DMS53 treated with DMSO at 0.1 percent for 48 hours (cell line): ENCODE data around the gene ESPNL.
"Not testable (repeated sequence)": the region's sequence is repeated elsewhere in the genome, so short reads cannot be mapped to it uniquely, and the experiment has no call there.

Source experiments
- DNase-seq: peaks from one replicate; lab custom pipeline; 2025; ENCODE audit not compliant: unreplicated experiment; lab: John Stamatoyannopoulos, UW

Gene ESPNL

DNA sequence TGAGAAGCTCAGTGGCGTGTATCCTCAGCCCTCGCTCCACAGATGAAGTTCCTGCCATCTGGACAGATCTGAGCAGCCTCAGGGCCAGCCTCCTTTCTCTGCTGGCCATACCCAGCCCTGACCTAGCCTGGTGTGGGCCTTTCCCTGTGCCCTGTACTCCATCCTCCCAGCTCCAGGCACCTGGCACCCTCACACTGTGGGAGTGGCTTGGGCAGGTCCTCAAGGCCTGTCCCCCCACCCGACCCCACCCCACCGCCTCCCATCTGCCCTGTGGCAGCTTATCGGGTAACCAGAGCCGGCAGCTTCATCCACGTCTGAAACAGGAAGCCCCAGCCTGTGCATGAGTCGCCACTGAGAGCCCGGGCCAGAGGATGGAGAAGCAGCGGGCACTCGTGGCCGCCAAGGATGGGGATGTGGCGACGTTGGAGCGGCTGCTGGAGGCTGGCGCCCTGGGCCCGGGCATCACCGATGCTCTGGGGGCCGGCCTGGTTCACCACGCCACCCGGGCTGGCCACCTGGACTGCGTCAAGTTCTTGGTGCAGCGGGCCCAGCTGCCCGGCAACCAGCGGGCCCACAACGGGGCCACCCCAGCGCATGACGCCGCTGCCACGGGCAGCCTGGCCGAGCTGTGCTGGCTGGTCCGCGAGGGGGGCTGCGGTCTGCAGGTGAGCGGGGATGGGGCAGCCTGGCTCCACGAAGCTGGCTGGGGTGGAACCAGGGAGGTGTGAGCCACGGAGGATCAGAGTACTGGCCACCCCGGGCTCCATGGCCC is at the start of gene ESPNL:
Gene ESPNL, plus strand, starts transcription at position 292 of the 772 bp plus-strand sequence. Its CDS starts 80 bp downstream, at position 372.
- no peak for DNase-seq

DNA sequence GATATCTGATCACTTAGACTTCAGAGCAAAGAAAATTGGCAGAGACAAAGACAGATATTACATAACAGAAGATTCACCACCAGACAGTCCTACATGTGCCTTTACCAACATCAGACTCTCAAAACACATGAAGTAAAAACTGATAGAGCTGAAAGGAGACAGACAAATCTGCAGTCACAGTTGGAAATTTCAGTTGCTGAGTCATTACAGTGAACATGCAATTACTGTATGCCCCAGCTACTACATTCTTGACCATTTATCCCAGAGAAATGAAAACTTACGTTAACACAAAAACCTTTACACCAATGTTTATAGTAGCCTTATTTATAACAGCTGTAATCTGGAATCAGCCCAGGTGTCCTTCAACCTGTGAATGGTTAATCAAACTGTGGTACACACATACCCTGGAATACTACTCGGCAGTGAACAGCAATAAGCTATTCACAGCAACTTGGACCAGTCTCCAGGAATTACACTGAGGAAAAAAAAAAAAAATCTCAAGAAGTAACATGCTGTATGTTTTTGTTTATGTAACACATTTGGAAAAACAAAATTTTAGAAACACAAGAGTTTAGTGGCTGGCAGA is 46.9 kb upstream of the ESPNL start:
- DNase-seq = no peak

DNA sequence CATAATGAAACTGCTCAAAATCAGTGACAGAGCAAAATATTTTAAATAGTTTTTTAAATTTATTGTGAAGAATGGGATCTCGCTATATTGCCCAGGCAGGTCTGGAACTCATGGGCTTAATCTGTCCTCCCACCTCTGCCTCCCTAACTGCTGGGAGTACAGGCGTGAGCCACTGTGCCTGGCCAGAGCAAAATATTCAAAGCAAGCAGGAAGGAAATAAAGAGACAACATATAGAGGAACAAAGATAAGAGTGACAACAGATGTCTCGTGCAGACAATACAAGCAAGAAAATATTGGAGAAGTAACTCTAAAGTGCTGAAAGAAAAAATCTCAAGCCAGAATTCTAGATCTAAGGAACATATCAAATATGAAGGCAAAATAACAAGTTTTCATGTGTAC is 44.3 kb upstream of the ESPNL start:
- DNase-seq = no peak

DNA sequence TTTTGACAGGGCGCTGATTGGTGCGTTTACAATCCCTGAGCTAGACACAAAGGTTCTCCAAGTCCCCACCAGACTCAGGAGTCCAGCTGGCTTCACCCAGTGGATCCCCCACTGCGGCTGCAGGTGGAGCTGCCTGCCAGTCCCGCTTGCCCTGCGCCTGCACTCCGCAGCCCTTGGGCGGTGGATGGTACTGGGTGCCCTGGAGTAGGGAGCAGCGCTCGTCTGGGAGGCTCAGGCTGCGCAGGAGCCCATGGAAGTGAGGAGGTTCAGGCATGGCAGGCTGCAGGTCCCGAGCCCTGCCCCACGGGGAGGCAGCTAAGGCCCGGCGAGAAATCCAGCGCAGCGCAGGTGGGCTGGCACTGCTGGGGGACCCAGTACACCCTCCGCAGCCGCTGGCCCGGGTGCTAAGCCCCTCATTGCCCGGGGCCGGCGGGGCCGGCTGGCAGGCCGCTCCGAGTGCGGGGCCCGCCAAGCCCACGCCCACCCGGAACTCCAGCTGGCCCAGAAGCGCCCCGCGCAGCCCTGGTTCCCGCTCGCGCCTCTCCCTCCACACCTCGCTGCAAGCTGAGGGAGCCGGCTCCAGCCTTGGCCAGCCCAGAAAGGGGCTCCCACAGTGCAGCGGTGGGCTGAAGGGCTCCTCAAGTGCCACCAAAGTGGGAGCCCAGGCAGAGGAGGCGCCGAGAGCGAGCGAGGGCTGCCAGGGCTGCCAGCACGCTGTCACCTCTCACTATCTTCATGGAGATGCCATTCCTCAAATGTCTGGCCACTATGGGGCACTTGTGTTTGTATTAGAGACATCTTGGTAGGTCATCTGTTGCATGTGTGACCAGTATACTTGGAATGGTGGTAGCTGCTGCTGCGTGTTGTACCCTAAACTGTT is 42.2 kb upstream of the ESPNL start:
- DNase-seq = not testable (repeated sequence)

GRCh38 chr2:238059505-238059904 is 40.6 kb upstream of the ESPNL start:
- no peak for DNase-seq

- peak; percentile 60 for DNase-seq
Measured at GRCh38 chr2:238060096-238060541, 40.0 kb upstream of the ESPNL start.

DNA sequence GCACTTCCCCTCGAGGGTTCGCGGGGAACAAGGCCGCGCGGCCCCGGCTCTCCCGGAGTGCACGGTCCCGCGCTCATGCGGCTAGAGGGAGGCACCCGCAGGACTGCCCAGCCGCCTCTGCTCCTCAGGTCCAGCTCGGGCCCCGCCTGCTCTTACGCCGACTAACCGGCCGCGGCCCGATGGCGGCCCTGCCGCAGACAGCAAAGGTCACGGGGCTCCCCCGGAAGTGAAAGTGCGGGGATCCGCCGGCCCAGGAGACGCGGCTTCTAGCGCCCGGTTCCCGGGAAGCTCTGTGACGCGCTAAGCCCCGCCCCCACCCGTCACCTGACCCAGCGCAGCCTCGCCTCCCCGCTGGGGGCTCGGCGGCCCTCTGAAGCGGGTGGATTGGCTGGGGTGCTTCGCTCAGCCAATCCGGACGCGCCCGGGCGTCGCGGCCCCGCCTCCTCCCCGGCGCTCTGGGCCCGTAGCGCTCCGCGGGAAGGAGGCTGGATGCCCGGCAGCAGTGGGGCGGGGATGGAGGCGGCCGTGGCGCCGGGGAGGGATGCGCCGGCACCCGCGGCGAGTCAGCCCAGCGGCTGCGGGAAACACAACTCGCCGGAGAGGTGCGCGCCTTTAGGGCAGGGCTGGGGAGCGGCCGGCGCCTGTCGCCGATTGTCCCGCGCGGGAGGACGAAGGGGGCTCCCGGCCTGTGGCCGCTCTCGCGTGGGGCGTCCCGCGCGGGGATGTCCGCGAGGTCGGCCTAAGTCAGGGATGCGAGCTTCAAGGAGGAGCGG is 39.4 kb upstream of the ESPNL start, which contains the start of gene SCLY:
Gene SCLY, plus strand, starts transcription at position 460 of the 773 bp plus-strand sequence. Its CDS starts 54 bp downstream, at position 514.
- DNase-seq = peak; percentile 97

DNA sequence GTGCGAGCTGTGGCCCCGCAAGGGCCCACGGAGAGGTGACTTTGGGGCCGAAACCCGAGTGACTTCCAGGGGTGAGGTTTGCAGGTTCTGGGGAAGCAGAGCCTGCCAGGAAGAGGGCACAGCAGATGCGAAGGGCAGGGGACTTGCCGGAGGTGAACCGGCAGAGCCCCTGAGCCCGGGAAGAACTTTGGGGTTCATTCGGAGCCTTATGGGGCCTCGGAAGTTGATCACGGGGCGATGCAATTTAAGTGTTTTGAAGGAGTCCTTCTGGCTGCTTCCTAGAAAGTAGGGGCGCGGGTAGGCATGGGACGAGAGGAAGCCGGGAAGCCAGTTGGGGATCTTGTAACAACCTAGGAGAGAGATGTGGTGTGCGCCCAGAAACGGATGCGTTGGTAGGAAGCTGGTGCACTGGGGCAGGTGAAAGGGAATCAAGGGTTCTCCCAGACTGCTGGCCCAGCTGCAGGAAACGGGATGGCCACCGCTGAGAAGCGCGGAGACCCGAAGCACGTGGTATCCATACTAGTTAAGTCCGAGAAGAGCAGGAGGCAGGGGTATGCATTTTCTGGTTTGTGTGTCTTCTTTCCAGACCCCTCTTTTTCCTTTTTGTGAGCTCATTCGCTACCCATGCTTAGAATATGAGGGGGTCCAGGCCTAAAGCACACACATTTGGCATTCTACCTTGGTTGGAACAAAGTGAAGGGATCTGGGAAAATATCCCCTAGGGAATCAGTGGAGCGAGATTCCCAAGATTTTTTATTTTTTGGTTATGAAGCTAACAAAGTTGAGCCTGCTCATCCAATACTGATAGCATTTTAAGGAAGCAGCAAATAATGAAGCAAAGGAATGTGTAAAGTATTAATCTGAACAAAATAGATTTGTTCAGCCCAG is 38.6 kb upstream of the ESPNL start:
- peak; percentile 63 for DNase-seq

DNA sequence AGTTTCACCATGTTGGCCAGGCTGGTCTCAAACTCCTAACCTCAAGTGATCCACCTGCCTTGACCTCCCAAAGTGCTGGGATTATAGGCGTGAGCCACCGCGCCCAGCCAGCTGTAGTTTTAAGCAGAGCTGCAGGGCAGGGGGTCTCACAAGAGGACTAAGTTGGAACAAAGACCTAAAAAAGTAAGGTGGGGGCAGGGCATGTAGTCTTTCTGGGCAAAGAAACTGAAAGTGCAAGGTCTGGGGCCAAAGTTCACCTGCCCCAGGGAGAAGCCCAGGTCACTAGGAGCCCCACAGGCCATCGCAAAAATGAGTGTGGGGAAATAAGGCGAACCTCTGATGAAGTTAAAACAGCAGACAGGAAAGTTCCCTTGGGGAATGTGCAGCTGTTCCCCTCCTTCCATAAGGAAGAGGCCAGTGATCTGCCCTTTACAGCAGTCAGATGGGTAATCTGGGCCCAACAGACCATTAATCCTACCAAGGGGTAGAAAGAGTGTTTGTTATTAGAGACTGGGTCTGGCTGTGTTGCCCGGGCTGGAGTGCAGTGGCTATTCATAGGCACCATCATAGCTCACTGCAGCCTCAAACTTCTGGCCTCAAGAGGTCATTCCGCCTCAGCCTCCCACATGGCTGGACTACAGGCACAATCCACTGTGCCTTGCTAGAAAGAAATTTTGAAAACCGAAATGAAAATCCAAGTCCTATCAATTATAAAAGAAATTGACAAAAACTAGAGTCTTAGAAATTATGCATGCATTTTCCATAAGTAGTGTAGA is 36.5 kb upstream of the ESPNL start:
- no peak for DNase-seq

GRCh38 chr2:238064376-238064775 is 35.8 kb upstream of the ESPNL start:
- no peak for DNase-seq

GRCh38 chr2:238065071-238065846 is 34.9 kb upstream of the ESPNL start:
- no peak for DNase-seq

DNA sequence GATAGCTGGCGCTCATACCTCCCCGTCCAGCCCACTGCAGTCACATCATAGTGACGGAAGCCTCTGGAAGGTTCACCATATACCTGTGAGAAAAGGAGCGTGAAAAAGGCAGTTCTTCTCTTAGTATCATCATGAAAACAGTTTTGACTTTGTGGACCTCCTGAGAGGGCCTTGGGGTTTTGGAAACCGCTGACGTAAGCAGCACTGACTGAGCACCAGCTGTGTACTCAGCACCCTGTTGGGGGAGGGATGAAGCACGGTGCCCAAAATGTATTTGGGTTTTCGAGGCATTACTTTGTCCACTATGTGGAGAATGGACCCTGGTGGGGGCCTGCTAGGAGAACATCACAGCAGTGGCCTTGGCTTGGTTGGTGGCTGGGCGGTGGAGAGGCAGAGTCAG is 33.9 kb upstream of the ESPNL start:
- no peak for DNase-seq

DNA sequence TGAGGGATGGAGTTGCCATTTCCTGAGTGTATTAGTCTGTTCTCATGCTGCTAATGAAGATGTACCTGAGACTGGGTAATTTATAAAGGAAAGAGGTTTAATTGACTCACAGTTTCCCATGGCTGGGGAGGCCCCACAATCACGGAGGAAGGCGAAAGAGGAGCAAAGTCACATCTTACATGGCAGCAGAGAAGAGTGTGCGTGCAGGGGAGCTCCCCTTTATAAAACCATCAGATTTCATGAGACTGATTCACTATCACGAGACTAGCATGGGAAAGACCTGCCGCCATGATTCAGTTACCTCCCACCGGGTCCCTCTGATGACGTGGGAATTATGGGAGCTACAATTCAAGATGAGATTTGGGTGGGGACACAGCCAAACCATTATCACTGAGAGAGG is 33.4 kb upstream of the ESPNL start:
- DNase-seq = not testable (repeated sequence)

- DNase-seq = no peak
Measured at GRCh38 chr2:238067939-238068338, 32.2 kb upstream of the ESPNL start.

DNA sequence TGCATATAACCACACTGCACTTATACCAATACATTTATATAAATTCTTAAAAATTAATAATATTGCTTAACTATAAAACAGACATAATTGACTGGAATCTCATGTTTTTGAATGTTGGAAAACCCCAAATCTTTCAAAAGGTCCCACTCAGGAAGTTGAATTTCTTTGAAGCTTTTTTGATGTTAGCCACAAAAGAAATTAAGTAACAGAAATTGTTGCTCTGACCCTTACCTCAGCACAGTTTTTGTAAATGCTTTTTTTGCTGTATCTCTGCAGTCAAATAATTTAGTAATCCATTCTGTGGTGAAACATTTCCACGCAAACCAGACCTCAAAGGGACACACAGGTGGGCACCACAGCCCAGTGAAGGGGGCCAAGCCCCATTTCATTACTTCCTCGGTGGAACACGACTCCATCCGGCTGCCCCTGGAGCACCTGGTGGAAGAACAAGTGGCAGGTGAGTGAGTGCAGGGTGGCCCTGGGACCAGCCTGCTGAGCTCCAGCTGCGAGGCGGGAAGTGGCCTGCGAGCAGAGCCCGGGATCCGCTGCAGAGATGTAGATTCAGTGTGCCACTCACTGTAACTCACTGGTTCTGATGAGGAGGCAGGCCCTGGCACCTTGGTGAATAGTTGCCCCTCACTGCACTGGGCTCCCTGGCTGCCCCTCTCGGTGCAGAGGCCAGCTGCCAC is 31.0 kb upstream of the ESPNL start:
- DNase-seq = no peak

GRCh38 chr2:238069877-238070276 is 30.3 kb upstream of the ESPNL start:
- DNase-seq = no peak

GRCh38 chr2:238075397-238075796 is 24.7 kb upstream of the ESPNL start:
- no peak for DNase-seq

DNA sequence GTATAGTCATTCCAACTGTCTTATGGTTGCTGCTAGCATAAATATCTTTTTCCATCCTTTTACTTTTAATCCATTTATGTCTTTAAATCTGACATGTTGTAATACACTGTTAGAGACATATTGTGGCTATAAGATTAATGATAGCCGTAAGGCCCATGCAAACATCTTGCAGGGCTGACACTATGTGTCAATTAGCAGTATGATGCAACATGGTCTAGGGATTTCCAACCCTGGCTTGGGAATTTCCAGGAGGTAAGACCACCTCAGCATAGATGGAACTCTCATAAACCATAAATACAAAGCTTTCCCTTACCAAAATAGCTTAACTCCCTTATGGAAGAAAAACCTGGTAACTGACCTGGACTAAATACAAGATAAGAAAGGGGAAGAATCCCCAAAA is 22.8 kb upstream of the ESPNL start:
- no peak for DNase-seq
